MCF 10A (cell line): ENCODE results near the gene LMF1. TPM values are rescaled to one million over a fixed set of nuclear protein-coding genes. Genes with fewer than 3 reads are reported as not detected.

ENCODE experiments used
- Bru-seq: library from RNA; stranded (reverse); fragments of 400-500 nt; gene quantifications from one replicate; lab custom pipeline; 2021; lab: Mats Ljungman, UMichigan
- BruChase-seq, 2 experiments: library from RNA; stranded (reverse); fragments of 400-500 nt; gene quantifications; one replicate each; lab custom pipeline; 2021; lab: Mats Ljungman, UMichigan
- BruUV-seq: library from RNA; stranded (reverse); fragments of 400-500 nt; replicated peaks from 2 replicates; lab custom pipeline; 2021; lab: Mats Ljungman, UMichigan
- CTCF ChIA-PET: fragments of 300-600 bp; sonication (Branson Sonifier 250); formaldehyde crosslinking; extraction: SDS; loops from one replicate; lab custom pipeline; 2021; ENCODE audit warnings: antibody characterized with exemption, inconsistent platforms; lab: Yijun Ruan, JAX
- POLR2A ChIA-PET: fragments of 300-600, 350-650 bp; sonication (Branson Sonifier 250); formaldehyde crosslinking; extraction: SDS; loops from one replicate; lab custom pipeline; 2020; ENCODE audit warnings: antibody characterized with exemption, inconsistent platforms; lab: Yijun Ruan, JAX
- DNase-seq: peaks from one replicate; pipeline ENCODE4 v3.0.0-alpha.2; 2018; ENCODE audit not compliant: unreplicated experiment
- H3K27ac Mint-ChIP-seq: one replicate; pipeline ENCODE4 v1.8.0; 2022; ENCODE audit warnings: mild to moderate bottlenecking, low read depth, mixed read lengths; ENCODE audit not compliant: unreplicated experiment
- H3K27me3 Mint-ChIP-seq: one replicate; pipeline ENCODE4 v1.8.0; 2022; ENCODE audit warnings: mixed read lengths; ENCODE audit not compliant: insufficient read depth, unreplicated experiment
- H3K36me3 Mint-ChIP-seq: one replicate; pipeline ENCODE4 v1.8.0; 2022; ENCODE audit warnings: mild to moderate bottlenecking, moderate library complexity, mixed read lengths; ENCODE audit not compliant: insufficient read depth, unreplicated experiment
- H3K4me1 Mint-ChIP-seq: one replicate; pipeline ENCODE4 v1.8.0; 2022; ENCODE audit warnings: mixed read lengths; ENCODE audit not compliant: insufficient read depth, unreplicated experiment
- H3K4me3 Mint-ChIP-seq: one replicate; pipeline ENCODE4 v1.8.0; 2022; ENCODE audit warnings: mild to moderate bottlenecking, moderate library complexity, mixed read lengths; ENCODE audit not compliant: unreplicated experiment
- H3K9me3 Mint-ChIP-seq: one replicate; pipeline ENCODE4 v1.8.0; 2022; ENCODE audit warnings: mixed read lengths; ENCODE audit not compliant: unreplicated experiment
- intact Hi-C: fragments of 100-400 bp; cut with micrococcal nuclease; formaldehyde crosslinking; loops from 2 replicates; pipeline ENCODE4 v1.14.1; 2022
- long read RNA-seq: library from polyadenylated mRNA; stranded (forward); transcript quantifications from one replicate; pipeline ENCODE4 v2.0.0, GENCODE V29; 2022
- total RNA-seq: library from RNA; stranded (reverse); gene quantifications from 2 replicates; pipeline ENCODE4 v1.2.3, GENCODE V29; 2022
- TF ChIP-seq, protein P1 (sequence below): fragments of 200-600 bp; IDR thresholded peaks from one replicate; pipeline ENCODE4 v1.8.0; 2022; ENCODE audit warnings: antibody characterized with exemption, mild to moderate bottlenecking; ENCODE audit not compliant: unreplicated experiment

LMF1 gene
- total RNA-seq (9.9 and 11.2 TPM in 2 replicates), Bru-seq, nascent RNA (percentile 45 among the genes with signal in this experiment), BruChase-seq, experiment 1, labeled RNA remaining after a 6-hour chase (percentile 53 among the genes with signal in this experiment), BruChase-seq, experiment 2, labeled RNA remaining after a 2-hour chase (percentile 47 among the genes with signal in this experiment)
- long read RNA-seq, partial matches to known transcripts: 2 of 3 reads
- long read RNA-seq, other reads (novel, unspliced or antisense): 1 of 3 reads

DNA sequence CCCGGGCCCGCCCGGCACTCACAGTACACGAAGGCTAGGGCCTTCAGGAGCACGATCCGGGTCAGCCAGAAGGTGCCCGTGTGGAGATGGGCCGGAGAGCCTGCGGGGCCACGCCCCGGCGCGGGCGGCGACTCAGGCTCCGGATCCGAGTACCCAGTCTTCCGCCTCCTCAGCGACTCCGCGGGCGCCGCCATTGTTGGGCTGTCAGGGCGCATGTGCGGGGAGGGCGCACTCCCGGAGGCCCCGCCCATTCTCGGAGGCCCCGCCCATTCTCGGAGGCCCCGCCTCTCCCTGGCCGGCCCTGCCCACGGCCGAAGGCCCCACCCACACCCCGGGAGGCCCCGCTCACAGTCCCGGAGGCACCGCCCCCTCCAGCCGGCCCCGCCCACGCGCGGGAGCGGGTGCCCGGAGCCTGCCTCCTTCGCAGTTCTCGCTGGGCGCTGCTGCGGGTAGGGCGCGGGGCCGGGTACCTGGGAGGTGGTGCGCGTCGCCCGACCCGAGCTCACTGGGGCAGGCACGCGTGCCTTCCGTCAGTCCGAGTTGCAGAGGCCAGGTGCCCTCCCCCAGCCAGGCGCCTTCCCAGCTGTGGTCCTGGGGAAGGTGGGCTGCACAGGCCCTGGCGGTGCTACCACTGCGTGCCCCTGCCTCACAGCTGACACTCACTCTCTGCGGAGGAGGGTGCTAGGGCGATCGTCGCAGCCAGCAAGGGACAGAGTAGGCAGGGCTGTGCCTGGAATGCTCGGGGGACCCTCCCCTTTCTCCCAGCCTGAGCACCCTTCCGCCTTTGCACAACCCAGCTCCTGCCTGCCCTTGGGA lies at the start of gene LMF1:
Gene LMF1 (minus strand): TSS at position 219 of the 816 bp plus-strand sequence. CDS start 4 bp downstream, at position 215.
- Mint-ChIP-seq H3K27me3 (no peaks in the 10 kb centered on the region), H3K9me3 (peaks cover under 1% of the 10 kb centered on the region), H3K36me3 (peaks cover 6% of the 10 kb centered on the region), H3K4me3 (peak within 1 kb of the TSS; percentile 66), H3K4me1 (no peaks in the 10 kb centered on the region), H3K27ac (no peak within 1 kb of the TSS)
- TF ChIP-seq, protein P1, sequence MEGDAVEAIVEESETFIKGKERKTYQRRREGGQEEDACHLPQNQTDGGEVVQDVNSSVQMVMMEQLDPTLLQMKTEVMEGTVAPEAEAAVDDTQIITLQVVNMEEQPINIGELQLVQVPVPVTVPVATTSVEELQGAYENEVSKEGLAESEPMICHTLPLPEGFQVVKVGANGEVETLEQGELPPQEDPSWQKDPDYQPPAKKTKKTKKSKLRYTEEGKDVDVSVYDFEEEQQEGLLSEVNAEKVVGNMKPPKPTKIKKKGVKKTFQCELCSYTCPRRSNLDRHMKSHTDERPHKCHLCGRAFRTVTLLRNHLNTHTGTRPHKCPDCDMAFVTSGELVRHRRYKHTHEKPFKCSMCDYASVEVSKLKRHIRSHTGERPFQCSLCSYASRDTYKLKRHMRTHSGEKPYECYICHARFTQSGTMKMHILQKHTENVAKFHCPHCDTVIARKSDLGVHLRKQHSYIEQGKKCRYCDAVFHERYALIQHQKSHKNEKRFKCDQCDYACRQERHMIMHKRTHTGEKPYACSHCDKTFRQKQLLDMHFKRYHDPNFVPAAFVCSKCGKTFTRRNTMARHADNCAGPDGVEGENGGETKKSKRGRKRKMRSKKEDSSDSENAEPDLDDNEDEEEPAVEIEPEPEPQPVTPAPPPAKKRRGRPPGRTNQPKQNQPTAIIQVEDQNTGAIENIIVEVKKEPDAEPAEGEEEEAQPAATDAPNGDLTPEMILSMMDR: no peak
- ChIA-PET CTCF (interaction anchor here (0.7 kb wide), 1 partner anchor 86 kb away, joined by 3 read pairs; no protein-coding TSS in a partner anchor), POLR2A (interaction anchor here (1.1 kb wide), 1 partner anchor 29 kb away, joined by 3 read pairs; no protein-coding TSS in a partner anchor)
- intact Hi-C loops: no loop called here
- peak; percentile 86 for DNase-seq
- no TSS peak for BruUV-seq

DNA sequence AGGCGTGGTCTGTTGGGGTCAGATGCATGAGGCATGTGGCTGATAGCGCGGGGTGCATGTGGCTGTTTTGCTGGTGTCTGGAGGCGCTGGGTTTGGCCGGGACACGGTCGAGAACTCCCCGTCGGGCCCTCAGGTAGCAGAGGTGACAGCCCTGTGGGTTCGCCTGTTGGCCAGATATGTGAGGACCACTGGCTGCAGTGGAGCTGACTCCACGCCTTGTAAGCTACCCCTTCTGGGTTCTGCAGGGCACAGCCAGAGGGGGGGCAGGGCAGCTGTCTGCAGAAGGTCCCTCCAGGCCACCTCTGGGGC lies 49.3 kb upstream of the LMF1 start:
- Mint-ChIP-seq H3K4me3 (no peak overlapping the region), H3K9me3 (no peaks in the 10 kb centered on the region), H3K27me3 (peaks cover 16% of the 10 kb centered on the region), H3K27ac (no peak overlapping the region), H3K4me1 (peaks cover 7% of the 10 kb centered on the region), H3K36me3 (no peaks in the 10 kb centered on the region)
- TF ChIP-seq, protein P1: no peak
- no peak for DNase-seq
- ChIA-PET POLR2A (interaction anchor here (0.6 kb wide), 1 partner anchor 22 kb away, joined by 3 read pairs; no protein-coding TSS in a partner anchor), CTCF (no interaction called here)
- intact Hi-C loops: no loop called here
- no TSS peak for BruUV-seq

DNA sequence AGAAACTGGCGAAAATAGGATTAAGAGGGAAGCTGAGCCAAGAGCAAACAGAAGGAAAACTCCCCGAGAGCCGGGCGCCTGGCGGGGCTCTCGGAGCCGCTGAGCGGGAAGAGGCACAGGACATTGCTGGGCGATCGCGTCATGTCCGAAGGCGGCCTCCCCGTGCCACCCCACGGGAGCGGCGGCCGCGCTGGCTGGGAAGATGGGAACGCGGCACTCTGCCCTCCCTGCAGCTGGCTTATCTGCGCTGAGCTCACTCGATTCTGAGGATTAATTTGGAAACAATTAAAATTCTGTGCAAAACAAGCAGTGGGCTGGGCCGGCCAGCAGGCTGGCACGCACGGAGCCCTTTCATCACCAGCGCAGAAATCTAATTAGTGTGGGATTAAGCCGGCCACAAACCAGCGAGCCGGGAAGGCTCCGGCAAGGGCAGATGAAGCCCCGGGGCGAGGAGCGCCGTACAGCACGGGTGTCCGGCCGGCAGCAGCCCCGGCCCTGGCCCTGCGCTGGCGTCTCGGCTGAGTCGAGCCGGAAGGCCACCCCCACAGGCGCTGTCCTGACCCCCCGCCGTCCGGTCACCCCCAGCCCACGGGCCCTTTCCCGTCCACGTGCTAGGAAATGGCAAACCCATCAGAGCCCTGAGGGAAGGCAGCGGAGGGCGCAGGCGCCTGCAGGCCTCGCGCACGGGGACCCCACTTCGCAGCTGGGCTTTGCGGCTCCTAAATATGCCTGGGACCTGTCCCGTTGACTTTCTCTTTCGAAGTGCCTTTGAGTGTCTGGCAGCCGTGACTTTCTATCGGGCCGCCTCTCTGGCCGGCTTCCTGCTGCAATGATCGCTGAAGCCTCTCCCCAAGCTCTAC lies 48.7 kb upstream of the LMF1 start:
- TF ChIP-seq, protein P1: no peak
- Mint-ChIP-seq H3K27ac (no peak overlapping the region), H3K4me3 (peak overlapping the region; percentile 23), H3K9me3 (no peaks in the 10 kb centered on the region), H3K27me3 (peaks cover 16% of the 10 kb centered on the region), H3K4me1 (peaks cover 7% of the 10 kb centered on the region), H3K36me3 (no peaks in the 10 kb centered on the region)
- CTCF ChIA-PET: interaction anchor here (0.5 kb wide), 1 partner anchor 17 kb away, joined by 4 read pairs; no protein-coding TSS in a partner anchor
- no peak for DNase-seq
- intact Hi-C loops: no loop called here
- POLR2A ChIA-PET: interaction anchor here (0.6 kb wide), 1 partner anchor 23 kb away, joined by 3 read pairs; no protein-coding TSS in a partner anchor
- BruUV-seq: no TSS peak
